K562 (cell line): ENCODE measurements around the gene FTSJ3. TPM values are rescaled to one million over a fixed set of nuclear protein-coding genes. Genes with fewer than 3 reads are reported as not detected.

Experiments used
- AFF1 ChIP-seq, 2 experiments: fragments of 450-650 bp; IDR thresholded peaks; 2 replicates each; pipeline ENCODE4 v1.6.1; 2018; ENCODE audit warnings: mild to moderate bottlenecking in 2 of 2, low read depth in 1 of 2; ENCODE audit not compliant: partially characterized antibody in 2 of 2
- CAMTA2 ChIP-seq: fragments of 250-450 bp; sonication (Bioruptor Pico); conservative IDR thresholded peaks from 2 replicates; pipeline ENCODE4 v1.5.1; 2022
- CBFA2T3 ChIP-seq: fragments of 450-650 bp; IDR thresholded peaks from 2 replicates; pipeline ENCODE4 v1.6.1; 2017
- ELK3 ChIP-seq: fragments of 450-650 bp; formaldehyde crosslinking; IDR thresholded peaks from 2 replicates; pipeline ENCODE4 v1.4.0; 2020; ENCODE audit warnings: mild to moderate bottlenecking
- FOS ChIP-seq: IDR thresholded peaks from 3 replicates; pipeline ENCODE4 v1.6.1; 2011; ENCODE audit not compliant: insufficient read length; ENCODE audit errors: extremely low read depth
- IFI16 ChIP-seq: fragments of 250-450 bp; sonication (Bioruptor Pico); IDR thresholded peaks from 2 replicates; pipeline ENCODE4 v2.1.2; 2022; ENCODE audit warnings: mild to moderate bottlenecking, inconsistent platforms
- MXI1 ChIP-seq: IDR thresholded peaks from 2 replicates; pipeline ENCODE4 v1.6.1; 2011; ENCODE audit warnings: low read depth, mild to moderate bottlenecking, improper control_type of control experiment, low read length
- NFIX ChIP-seq: fragments of 250-450 bp; sonication (Bioruptor Pico); IDR thresholded peaks from 2 replicates; pipeline ENCODE4 v1.4.0; 2020; ENCODE audit warnings: low read depth, mild to moderate bottlenecking, moderate library complexity
- RBM22 ChIP-seq: fragments of 200-400 bp; formaldehyde crosslinking; IDR thresholded peaks from 2 replicates; pipeline ENCODE4 v1.6.1; 2018; ENCODE audit warnings: low read length, low read depth; ENCODE audit not compliant: poor library complexity, severe bottlenecking
- THAP7 ChIP-seq: fragments of 250-450 bp; sonication (Bioruptor Pico); IDR thresholded peaks from 2 replicates; pipeline ENCODE4 v1.5.0; 2021
- ZBTB7A ChIP-seq: IDR thresholded peaks from 2 replicates; pipeline ENCODE4 v1.6.1; 2011; ENCODE audit warnings: low read depth, mild to moderate bottlenecking, low read length, moderate library complexity, borderline replicate concordance; ENCODE audit not compliant: control insufficient read depth
- ZNF407 ChIP-seq: fragments of 450-650 bp; IDR thresholded peaks from 2 replicates; pipeline ENCODE4 v1.6.1; 2016; ENCODE audit warnings: low read depth
- polyA plus RNA-seq, 8 experiments: library from polyadenylated mRNA; depleted of rRNA in 4 of 8; stranded (reverse) in 5 of 8; unstranded in 3 of 8; fragments of >200 nt; fragmentation: Nextera tagmentation in 2 of 8; fragmentation: Illumina TruSeq in 1 of 8; extraction: Ambion mirVana in 2 of 8; extraction: Trizol in 1 of 8; gene quantifications; 2 replicates each; pipeline versions ENCODE4 v1.2.1 to v1.2.3, GENCODE V29; 2011 to 2014; ENCODE audit warnings: inconsistent platforms in 1 of 8, missing spikeins in 1 of 8
- total RNA-seq, 7 experiments: library from RNA; depleted of rRNA in 6 of 7; stranded (reverse); fragments of >200 nt in 6 of 7; fragmentation: Illumina TruSeq in 2 of 7; extraction: Trizol in 2 of 7; gene quantifications; 2 replicates each; pipeline versions ENCODE4 v1.2.1 to v1.2.3, GENCODE V29; 2011 to 2021; ENCODE audit warnings: low replicate concordance in 1 of 7

The FTSJ3 gene
- total and polyA plus RNA-seq, 9 of the 15 experiments (the other 6 are each of a cell fraction or from before 2014, with no cell fraction given) = 18.0 to 65.6 (median 52.4) TPM

GRCh38 chr17:63842540-63843386 lies 15.3 kb upstream of the FTSJ3 start, which contains the start of gene SMARCD2 (continued):
- 0 out of 2 replicates have a peak, but pooled peaks have one; percentile 59 for TF ChIP-seq MXI1
- TF ChIP-seq ELK3 = no peak
- no peak for TF ChIP-seq FOS
- TF ChIP-seq AFF1 (IDR thresholded peaks at IDR 0.05; ENCODE audit: low read depth in 1 of 2, partially characterized antibody in 2 of 2) = peak in 1 of 2 experiments; percentile 78
- peak; percentile 98 for TF ChIP-seq ZBTB7A
- no peak; the same call in 1 of the 2 replicates for TF ChIP-seq NFIX (CRISPR knock-in tag)
- TF ChIP-seq CAMTA2 (CRISPR knock-in tag) = no peak
- TF ChIP-seq IFI16 (CRISPR knock-in tag) = no peak
- no peak for TF ChIP-seq RBM22
- peak; percentile 31; the same call in 1 of the 2 replicates for TF ChIP-seq CBFA2T3
- no peak for TF ChIP-seq ZNF407
- TF ChIP-seq THAP7 (CRISPR knock-in tag) = peak; percentile 73; the same call in 1 of the 2 replicates
